DMS114 treated with DMSO at 0.1 percent for 48 hours (cell line): Measurements from ENCODE around the gene KDM3A.

Experiments used
- DNase-seq: peaks from one replicate; lab custom pipeline; 2025; ENCODE audit not compliant: unreplicated experiment; lab: John Stamatoyannopoulos, UW

The KDM3A gene

DNA sequence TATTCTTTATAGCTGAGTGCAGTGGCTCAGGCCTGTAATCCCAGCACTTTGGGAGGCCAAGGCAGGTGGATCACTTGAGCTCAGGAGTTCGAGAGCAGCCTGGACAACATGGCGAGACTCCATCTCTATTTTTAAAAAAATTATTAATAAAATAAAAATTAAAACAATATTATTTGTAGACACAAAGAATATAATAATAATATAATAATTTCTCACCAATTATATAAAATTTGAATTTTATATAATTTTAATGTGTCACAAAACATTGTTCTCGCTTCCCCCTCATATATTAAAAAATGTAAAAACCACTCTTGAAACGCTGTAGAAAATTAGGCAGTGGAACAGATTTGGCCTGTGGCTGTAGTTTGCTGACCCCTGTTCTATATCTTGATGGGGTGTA is 5.6 kb upstream of the KDM3A start:
- no peak for DNase-seq

DNA sequence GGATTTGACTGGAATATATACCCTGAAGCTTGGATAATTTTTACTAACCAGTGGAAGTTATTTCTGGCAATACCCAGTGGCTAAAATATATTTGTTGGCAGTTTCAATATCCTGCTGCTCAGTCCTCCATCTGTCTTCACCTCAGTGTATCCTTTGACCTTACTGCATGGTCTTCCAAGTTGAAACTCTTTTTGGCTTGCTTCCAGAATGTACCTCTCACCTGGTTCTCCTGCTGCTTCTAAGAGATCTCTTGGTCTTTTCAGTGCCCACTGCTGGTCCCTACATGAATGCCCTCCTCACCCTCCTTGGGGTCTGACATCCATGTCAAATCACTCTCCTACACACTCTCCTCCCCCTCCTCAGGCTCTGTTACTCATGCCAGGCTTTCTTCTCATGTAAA is 4.8 kb upstream of the KDM3A start:
- no peak for DNase-seq

DNA sequence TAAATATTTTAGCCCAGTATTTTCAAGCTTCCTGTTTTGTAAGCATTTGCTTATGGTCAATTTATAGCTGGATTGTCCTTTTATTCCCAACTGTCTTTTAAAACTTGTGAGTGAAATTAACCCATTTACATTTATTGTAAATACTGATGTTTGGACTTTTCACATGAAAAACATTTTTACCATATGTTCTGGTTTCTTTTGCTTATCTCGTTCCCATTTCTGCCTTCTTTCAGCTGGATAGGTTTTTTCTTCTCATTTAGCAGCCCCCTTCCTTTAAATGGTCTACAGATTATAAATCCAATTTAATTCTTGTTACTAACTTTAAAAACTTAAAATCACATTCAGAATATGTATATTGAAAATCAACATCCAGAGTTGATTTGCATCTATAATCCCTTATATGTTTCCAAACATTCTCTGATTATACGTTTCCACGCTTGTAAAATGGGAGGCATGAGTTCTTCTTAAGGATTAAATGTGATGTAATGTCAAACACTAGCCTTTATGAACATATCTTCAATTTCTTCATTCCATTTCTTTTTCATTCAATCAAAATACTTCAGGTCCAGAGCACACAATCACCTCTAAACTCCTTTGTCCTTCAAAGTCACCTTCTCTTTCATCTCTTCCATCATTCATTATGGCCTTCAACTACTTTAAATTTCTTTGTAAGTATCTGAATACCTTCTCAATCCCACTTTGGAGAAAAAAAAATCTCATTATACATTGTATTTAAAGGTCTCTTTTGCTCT is 1.1 kb upstream of the KDM3A start:
- no peak for DNase-seq

DNA sequence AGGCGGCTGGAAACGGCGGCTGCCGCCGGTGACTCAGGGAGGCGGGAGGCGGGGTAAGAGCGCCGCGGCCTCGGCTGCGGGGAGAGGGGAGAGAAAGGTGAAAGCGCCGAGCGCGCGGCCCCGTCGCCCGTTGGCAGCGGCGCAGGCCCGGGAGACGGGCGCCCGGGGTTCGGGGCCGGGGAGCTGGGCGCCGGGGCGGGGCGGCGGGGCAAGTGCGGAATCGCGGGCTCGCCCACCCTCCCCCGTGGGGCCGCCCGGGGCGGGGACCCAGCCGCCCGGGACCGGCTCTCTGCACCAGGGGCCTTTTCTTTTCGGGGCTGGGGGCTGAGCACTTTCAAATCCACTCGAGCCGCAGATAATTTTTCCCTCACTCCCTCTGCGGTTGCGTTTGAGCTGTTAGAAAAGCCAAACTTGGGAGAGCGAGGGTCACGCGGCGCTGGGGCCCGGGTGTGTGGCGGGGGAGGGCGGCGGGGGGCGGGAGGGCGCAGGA is 266 bp downstream of the KDM3A start:
- no peak for DNase-seq

DNA sequence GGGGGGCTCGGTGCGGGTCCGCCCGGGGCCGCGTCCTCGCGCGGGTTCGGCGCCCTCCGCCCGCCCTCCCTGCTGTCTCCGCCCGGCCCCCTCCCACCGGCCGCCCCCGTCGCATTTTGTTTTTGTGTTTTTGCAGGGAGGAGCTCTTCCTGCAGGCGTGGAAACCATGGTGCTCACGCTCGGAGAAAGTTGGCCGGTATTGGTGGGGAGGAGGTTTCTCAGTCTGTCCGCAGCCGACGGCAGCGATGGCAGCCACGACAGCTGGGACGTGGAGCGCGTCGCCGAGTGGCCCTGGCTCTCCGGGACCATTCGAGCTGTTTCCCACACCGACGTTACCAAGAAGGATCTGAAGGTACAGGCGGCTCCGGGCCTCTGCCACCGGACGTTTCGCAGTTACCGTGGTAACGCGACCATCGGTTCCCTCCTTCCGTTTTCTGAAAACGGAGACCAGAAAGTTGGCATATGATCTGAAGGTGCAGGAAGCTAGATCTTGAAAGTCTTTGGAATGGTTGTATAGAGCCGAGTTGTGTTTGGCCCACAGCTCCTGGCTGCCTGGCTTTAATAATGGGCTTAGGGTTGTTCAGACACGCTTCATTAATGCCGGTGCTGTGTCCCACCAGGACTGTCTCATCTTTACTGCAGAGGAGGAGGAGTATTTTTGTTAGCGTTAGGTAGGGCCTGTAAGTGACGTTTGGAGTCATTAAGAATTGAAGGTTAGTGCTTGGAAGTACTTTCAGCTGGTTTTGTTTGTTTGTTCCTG is 891 bp downstream of the KDM3A start:
- DNase-seq, result peak; percentile 27

DNA sequence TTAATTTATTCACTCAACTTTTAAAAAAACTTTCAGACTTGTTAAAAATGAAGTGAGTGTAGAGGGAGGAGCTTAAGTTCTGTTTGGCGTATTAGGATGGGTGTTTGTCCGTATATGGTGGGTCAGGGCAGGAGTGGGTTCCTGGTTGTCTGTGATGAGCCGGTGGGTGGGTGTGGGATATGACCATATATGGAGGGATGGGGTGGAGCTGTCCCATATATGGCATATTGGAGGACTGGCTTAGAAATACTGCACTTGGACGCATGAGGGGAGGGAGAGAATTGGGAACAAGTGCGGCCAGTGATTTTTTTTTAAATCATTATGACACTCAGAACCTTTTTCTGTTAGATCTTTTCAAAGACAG is 1.5 kb downstream of the KDM3A start:
- peak; percentile 96 for DNase-seq

DNA sequence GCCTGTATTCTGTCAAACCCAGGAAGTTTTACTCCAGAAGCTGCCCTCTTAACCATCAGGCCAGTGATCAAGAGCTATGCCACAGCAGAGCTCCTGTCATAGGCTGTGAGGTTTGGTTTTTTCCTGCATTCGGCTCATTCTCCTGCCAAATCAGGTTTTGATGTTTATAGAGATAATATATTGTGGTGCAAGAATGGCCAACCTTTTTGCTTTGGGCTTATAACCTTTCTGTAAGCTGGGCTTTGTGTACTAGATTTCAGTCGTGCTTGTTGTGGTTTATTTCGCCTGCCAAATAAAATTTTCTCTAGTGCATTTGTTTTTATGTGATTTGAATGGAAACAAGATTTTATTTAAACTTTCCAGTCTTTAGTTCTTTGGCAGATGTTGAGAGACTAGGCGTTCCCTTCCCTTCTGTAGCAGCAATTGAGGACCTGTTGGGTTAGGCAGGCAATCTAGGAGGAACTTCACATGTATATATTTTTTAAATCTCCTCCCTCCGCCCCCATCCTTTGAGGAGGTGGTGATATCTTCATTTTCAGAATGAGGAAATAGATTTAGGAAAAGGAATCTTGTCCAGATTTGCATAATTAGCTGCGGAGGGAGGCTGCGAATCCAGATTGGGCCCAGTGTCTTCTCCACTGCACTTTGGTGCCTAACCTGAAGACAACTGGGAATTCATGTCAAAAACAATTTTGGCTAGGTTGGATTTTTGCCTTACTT is 2.6 kb downstream of the KDM3A start:
- no peak for DNase-seq

DNA sequence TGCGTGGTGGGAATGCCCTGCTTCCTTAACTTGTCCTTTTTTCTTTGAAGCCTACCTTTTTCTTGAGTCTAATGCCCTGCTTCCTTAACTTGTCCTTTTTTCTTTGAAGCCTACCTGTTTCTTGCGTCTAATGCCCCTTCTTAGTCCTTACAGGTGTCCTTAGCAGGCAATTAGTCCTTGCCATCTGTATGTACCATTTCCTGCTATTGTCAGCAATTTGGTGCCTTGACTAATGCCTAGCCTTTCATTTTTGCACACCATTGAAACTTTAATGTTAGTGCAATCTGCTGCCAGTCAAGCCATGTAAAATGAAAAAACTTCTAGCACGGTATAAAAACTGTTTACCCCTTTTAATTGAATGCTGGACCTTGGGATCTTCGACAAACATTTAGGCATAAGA is 4.3 kb downstream of the KDM3A start:
- DNase-seq, result no peak

DNA sequence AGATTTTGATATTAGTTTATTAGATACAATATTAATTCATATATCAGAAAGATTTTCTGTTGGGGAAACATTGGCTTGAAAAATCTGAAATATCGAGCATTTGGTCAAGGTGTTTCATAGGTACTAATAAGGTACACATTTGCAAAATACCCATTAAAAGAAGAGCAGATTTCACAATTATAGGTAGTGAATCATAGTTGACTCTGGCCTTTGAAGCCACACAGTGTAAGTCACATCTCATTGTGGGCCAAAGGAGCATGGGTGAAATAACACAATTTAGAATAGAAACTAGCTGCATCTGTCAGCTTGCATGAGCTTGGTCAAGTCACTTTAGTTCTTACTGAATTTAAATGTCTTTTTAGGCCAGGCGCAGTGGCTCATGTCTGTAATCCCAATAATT is 4.9 kb downstream of the KDM3A start:
- no peak for DNase-seq

DNA sequence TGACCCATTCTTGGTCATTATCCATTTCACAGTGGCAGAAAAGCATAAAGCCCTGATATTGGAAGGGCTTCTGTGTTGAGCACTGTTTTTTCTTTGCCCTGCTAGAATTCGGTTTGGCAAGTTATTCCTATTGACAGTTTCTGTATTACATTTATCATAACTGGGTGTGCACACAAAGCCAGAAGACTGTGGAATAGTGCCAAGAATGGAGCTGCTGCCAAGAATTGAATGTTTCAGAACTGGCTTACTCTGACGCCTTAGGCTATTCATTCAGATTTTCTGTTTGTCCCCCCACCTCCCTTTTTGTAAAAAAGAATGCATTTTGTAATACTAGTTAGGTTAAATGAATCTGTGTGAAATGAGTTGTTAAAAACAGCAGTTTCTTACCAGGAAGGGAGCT is 12.7 kb downstream of the KDM3A start:
- DNase-seq, result no peak

DNA sequence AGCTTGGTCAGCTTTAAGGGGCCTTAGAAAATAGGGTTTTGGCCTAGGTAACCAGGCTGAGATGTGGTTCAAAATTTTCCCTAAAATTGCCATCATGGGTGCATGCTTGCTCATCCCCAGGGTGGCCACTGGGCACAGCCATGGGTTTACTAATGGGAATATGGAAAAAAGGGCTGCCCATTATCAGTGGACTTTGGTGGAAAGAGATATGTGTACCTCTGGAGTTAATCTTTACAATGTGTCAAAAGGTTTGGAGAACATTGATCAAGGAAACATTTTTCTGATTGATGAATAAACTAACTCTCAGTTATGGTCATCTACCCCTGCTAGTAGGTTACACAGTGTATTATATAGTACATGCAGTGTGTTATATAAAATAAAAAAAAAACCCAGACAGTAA is 13.1 kb downstream of the KDM3A start:
- no peak for DNase-seq

DNA sequence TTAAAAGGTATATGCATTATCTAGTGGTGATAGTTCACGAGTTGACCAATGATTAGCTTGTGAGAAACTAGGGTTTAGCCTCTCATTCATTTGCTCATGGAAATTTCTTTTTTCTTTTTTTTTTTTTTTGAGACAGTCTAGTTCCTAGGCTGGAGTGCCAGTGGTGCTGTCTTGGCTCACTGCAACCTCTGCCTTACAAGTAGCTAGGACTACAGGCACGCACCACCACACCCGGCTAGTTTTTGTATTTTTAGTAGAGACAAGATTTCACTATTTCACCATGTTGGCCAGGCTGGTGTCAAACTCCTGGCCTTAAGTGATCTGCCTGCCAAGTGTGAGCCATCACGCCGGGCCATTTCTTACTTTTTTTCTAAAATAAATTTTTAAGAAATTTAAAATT is 14.0 kb downstream of the KDM3A start:
- no peak for DNase-seq

DNA sequence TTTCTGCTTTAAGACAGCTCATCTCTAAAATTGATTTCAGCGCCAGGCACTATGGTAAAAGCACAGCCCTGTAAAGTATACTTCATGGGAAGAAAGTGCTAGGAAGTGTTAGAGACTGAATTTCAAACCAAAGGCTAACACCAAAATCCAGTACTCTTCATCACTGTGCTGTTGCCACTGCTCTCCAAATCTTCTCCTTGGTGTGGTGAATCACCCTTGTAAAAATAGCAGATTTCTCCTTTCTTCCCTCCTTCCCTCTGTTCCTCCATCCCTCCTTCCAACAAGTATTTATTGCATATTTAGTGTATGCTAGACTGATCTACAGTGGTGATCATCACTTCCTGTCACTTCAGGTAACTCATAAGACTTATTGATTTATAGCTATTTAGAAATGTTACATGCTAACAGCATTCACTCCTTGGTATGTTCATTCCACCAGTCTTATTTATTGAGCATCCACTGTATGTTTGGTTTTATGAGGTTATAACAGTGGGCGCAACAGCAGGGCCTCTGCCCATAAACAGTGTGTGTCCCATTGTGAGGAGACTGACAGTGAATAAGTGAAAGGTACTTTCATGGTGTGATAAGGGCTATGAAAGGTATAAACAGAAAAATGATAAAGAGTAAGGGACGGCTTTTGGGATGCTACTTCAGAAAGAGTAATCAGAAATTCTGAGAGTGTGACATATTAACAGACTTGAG is 20.0 kb downstream of the KDM3A start:
- DNase-seq, result no peak

DNA sequence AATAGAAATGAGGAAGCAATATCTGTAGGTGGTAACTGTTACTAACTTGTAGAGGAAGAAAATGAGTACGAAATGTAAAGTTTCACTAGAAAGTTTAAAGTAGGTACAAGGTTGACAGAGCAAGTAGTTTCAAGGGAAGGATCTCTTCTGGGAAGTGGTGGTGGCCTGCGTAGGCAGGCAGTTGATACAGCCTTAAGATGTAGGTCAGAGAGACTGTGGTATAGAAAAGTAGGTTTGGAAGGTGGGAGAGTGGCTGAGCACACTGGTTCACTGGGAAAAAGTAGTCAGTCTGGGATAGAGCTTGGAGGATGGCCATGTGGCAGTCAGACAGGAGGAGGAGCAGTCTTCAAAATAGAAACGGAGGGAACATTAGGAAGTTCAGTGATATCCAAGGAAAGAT is 23.5 kb downstream of the KDM3A start:
- DNase-seq, result no peak

DNA sequence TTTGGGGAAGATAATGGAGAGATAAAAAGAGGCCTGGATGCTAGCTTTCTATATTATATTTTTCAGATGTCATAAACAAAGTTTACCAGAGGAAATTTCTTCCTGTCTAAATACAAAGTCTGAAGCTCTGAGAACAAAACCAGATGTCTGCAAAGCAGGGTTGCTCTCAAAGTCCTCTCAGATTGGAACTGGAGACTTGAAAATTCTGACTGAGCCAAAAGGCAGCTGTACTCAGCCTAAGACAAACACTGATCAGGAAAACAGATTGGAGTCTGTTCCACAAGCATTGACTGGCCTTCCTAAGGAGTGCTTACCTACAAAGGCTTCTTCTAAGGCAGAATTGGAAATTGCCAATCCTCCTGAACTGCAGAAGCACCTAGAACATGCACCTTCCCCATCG is 25.1 kb downstream of the KDM3A start:
- DNase-seq, result no peak

DNA sequence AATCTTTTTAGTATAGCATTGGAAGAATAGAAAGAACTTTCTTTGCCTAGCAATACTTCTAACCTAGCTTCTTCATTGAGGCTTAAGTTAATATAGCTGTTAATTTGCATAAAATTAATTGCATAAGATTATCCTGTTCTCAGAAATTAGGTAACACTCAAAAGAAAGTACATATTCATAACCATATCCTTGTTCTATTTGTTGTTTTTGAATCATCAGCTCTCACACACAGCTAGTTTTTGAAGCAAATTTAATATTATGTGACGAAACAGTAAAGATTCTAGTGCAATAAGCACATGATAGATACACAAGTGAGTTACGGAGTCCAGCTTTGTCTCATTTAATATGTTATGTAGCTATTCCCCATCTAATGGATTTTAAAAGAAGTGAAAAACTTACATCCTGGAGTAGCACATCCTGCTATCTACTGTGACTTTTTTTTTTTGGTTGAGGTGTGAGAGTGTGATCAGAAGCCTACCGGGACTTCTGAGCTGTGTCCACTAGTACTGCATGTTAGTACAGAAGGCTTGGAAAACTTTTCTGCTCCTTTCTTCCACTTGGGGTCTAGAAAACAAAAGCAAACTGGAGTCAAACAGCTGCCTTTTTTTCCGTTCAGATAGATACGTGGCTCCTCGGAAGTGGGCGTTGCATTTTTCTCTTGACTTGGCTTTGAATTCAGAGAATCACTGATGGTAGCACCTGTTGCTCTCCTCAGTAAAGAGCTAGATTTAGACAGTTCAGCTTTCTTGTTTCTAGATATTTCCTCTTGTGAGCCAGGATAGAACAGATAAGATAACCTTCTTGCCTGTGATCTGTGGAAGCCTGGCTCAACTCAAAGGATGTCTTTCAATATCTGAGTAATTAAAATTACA is 27.2 kb downstream of the KDM3A start:
- DNase-seq, result no peak

DNA sequence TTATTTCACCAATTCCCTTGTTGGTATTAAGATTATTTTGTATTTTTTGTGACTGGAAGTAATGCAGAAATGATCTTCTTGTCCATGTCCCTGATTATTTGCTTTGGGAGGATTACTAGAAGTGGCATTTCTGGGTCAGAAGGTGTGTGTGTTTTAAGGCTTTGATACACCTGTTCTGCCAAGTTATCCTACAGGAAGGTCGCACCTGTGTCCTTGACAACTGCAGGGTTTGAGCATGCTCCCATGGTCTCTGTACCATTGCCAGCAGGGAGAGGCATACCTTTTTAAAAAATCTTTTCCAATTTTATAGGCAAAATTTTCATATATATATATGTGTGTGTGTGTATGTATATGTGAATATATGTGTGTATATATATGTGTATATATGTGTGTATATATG is 29.7 kb downstream of the KDM3A start:
- DNase-seq, result no peak

DNA sequence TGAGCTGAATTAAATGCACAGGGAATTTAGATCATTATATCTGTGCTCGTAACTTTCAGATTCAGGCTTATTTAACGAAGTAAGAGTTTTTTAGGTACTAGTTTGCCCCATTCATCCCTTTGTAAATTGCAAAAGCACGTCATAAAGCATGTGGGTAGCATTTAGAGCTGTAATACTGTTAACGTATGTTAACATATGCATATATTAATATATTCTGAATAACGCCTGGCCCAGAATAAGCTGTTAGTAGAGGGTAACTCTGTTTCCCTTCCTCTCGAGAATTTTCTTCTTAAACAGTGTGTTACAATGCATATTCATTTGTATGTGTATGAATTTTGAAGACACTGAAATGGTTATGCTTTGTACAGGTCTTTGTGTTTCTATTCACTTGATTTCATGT is 30.5 kb downstream of the KDM3A start:
- DNase-seq, result no peak

DNA sequence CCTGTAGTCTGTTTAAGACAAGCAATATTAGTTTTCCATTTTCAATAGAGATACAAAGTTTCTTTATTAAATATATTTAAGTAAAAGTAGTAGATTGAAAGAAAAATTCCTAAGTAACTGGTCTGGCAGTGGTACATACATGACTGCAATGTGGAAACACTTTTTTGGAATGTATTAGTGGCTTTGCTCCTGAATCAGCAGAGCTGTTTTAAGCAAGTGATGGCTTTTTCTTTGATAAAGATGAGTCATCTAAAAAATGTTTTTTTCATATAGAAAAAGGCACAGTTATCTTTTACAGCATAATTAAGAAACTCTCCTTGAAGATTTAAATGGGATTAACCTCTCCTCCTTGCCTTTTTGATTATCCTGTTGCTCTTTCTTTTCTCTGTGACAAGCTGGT is 34.9 kb downstream of the KDM3A start:
- no peak for DNase-seq

DNA sequence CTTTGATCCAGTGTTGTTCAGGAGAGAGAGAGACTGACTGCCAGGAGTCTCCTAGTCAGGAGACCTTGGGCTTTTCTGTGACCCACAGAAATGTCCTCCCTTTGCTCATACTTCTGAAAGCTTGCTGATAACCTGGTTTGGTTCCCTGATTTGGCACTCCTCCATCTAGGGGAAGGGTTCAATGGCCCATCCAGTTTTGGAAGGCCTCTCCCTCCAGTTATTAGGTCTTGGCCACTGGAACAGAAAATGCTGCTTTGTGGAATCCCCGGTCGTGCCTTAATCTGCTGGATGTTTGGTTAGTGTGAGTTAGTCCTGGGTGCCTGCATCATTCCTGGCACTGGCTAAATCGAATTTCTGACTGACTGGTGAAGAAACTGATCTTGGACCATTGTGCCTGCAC is 35.7 kb downstream of the KDM3A start:
- no peak for DNase-seq
